ENCODE results near the gene CREB3L4. TPM values are rescaled to one million over a fixed set of nuclear protein-coding genes. Genes with fewer than 3 reads are reported as not detected.

Gene CREB3L4
- total RNA-seq, 2 experiments from 2014 or later = 6.9 to 7.9 TPM

GRCh38 chr1:153941826-153942725 is 25.6 kb upstream of the CREB3L4 start:
- peaks cover 54% of the 10 kb centered on the region for H3K36me3 Mint-ChIP-seq (ENCODE audit: low read depth)
- no peak overlapping the region for H3K4me3 Mint-ChIP-seq
- H3K4me1 Mint-ChIP-seq = peaks cover 30% of the 10 kb centered on the region
- no peaks in the 10 kb centered on the region for H3K27me3 Mint-ChIP-seq
- no peak for DNase-seq
- H3K9me3 Mint-ChIP-seq = no peaks in the 10 kb centered on the region
- ChIA-PET CTCF (interaction anchor here (0.6 to 1.2 kb wide), 3 partner anchors 11 to 133 kb away, joined by 3 to 7 read pairs (median 5); no protein-coding TSS in a partner anchor), POLR2A (no interaction called here)
- H3K27ac Mint-ChIP-seq = no peak overlapping the region

DNA sequence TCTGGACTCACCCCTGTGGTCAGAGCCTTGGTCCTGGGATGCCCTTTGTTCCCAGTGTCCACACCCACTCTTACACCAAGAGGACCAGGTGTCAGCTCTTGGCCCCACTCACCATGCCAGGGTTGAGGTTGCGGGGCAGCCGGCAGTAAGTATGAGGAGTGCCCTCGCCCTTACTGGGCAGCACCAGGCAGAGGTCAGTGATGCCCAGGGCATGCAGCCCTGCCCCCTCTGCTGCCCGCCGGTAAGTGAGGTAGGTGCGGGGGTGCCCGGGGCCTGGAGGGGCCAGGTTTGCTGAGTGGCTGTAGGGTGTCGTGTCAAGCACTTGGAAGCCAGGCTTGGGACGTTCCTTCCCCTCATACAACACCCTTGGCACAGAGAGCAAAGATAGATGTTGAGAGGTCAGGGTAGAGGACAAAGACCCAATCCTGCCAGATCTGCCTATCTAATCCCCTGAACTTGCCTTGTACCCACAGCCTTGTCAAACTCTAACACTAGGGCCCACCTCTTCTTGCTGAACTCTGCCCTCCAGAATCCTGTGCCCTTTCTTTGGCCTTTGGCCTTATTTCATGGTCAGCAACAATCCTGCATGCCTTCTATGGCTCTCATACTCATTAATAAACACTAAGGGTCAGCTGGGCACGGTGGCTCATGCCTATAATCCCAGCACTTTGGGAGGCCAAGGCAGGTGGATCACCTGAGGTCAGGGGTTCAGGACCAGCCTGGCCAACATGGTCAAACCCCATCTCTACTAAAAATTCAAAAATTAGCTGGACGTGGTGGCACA is 24.7 kb upstream of the CREB3L4 start:
- H3K27ac Mint-ChIP-seq = no peak overlapping the region
- ChIA-PET POLR2A (interaction anchor here (0.6 kb wide), 1 partner anchor 22 kb away, joined by 4 read pairs; no protein-coding TSS in a partner anchor), CTCF (interaction anchor here (0.6 to 2.2 kb wide), 3 partner anchors 12 to 20 kb away, joined by 3 to 10 read pairs (median 5); partner anchors contain the start of gene GATAD2B)
- no peaks in the 10 kb centered on the region for H3K27me3 Mint-ChIP-seq
- DNase-seq = no peak
- peaks cover 49% of the 10 kb centered on the region for H3K36me3 Mint-ChIP-seq (ENCODE audit: low read depth)
- H3K4me3 Mint-ChIP-seq = no peak overlapping the region
- peaks cover 31% of the 10 kb centered on the region for H3K4me1 Mint-ChIP-seq
- H3K9me3 Mint-ChIP-seq = no peaks in the 10 kb centered on the region

- DNase-seq = peak; percentile 24
- peaks cover 33% of the 10 kb centered on the region for H3K4me1 Mint-ChIP-seq
- peak overlapping the region; percentile 95 for H3K4me3 Mint-ChIP-seq
- no peaks in the 10 kb centered on the region for H3K27me3 Mint-ChIP-seq
- ChIA-PET POLR2A (interaction anchor here (0.6 to 1.6 kb wide), 3 partner anchors 13 to 46 kb away, joined by 3 to 4 read pairs (median 3); partner anchors contain the start of gene RPS27), CTCF (interaction anchor here (0.6 to 3.9 kb wide), 11 partner anchors 10 to 218 kb away, joined by 3 to 38 read pairs (median 9); partner anchors contain the start of genes CREB3L4, CRTC2, GATAD2B and JTB)
- peak overlapping the region; percentile 97 for H3K27ac Mint-ChIP-seq
- peaks cover 53% of the 10 kb centered on the region for H3K36me3 Mint-ChIP-seq (ENCODE audit: low read depth)
- no peaks in the 10 kb centered on the region for H3K9me3 Mint-ChIP-seq
Observed at GRCh38 chr1:153944005-153944826, 23.5 kb upstream of the CREB3L4 start.

- ChIA-PET POLR2A (interaction anchor here (0.7 to 1.6 kb wide), 3 partner anchors 22 to 46 kb away, joined by 3 to 4 read pairs (median 3); partner anchors contain the start of genes GATAD2B and RPS27), CTCF (interaction anchor here (0.6 to 3.9 kb wide), 11 partner anchors 10 to 217 kb away, joined by 3 to 38 read pairs (median 9); partner anchors contain the start of genes CREB3L4, CRTC2, GATAD2B and JTB)
- Mint-ChIP-seq H3K27me3 (no peaks in the 10 kb centered on the region), H3K27ac (peak overlapping the region; percentile 97), H3K9me3 (no peaks in the 10 kb centered on the region), H3K4me3 (peak overlapping the region; percentile 95), H3K36me3 (ENCODE audit: low read depth) (peaks cover 48% of the 10 kb centered on the region), H3K4me1 (peaks cover 33% of the 10 kb centered on the region)
- no peak for DNase-seq
Observed at GRCh38 chr1:153944827-153945117, 22.9 kb upstream of the CREB3L4 start.

DNA sequence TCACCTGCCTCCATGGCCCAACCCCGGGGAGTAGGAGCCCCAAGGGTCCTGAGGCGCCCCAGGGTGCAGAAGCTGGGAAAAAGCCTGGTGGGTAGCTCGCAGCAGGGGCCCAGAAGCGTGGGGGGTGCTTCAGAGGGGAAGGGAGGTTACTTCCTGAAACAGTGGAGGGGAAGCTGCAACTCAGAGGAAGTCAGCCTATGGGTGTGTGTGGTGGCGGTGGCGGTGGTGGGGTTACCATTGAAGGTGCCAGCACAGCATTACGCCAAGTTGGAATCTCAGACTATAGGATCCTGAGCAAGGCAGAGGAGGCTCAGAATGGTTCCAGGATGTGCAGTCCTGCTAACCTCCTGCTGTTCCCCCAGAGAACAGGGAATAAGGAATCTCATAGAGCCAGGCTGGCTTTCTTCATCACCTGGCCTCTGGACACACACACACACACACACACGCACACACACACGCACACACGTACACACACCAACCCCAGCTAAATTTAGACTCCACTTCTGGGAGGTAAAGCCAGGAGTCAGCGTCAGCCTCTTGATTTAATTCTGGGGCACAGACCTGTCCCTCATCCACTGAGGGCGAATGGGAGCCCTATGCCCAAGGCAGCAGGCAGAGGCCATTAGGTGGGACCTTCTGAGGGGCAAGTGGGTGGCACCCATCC is 22.4 kb upstream of the CREB3L4 start:
- Mint-ChIP-seq H3K4me1 (peaks cover 33% of the 10 kb centered on the region), H3K27ac (peak overlapping the region; percentile 97), H3K27me3 (no peaks in the 10 kb centered on the region), H3K4me3 (peak overlapping the region; percentile 95), H3K9me3 (no peaks in the 10 kb centered on the region), H3K36me3 (ENCODE audit: low read depth) (peaks cover 48% of the 10 kb centered on the region)
- POLR2A ChIA-PET = interaction anchor here (0.7 to 1.6 kb wide), 5 partner anchors 17 to 45 kb away, joined by 3 to 6 read pairs (median 4); partner anchors contain the start of genes GATAD2B, RPS27 and SLC39A1
- CTCF ChIA-PET = interaction anchor here (0.6 to 3.9 kb wide), 17 partner anchors 8 to 217 kb away, joined by 3 to 38 read pairs (median 9); partner anchors contain the start of genes CREB3L4, CRTC2, GATAD2B and JTB
- peak; percentile 89 for DNase-seq

DNA sequence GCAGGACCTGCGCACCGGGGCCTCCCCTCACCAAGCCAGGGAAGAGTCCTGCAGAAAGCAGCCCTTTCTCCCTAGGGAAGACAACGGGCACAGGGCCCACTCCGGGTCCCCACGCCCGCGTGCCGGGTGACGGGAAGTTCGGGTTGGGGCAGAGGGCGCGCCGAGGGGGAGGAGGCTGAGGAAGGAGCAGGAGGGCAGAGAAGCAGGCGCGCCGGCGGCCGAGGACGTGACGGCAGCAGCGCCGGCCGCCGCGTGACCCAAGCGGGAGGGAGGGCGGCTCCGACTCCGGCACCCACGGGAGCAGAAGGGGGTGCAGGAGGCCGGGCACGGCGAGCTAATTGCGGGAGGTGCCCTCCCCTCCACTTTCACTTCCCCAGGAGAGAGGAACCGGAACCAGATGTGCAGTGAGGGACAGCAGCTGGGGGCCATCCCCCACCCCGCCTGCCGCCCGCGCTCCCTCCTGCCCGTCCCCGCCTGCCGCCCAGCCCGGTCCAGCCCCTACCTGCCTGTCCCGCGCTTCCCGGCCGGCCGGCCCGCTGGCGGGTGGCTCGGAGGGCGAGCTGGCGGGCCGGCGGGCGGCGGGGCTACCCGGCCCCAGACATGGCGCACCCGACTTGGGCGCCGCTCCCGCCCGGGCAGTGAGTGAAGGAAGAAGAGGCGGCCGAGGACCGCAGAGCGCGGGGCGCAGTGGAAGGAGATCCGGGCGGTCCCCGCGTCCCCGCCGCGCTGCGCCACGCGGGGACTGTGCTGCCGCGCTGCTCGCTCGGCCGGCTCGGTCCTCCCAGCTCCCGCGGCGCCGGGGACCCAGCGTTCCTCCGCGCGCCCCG is 21.7 kb upstream of the CREB3L4 start:
- Mint-ChIP-seq H3K4me3 (peak overlapping the region; percentile 95), H3K9me3 (no peaks in the 10 kb centered on the region), H3K27me3 (no peaks in the 10 kb centered on the region), H3K4me1 (peaks cover 29% of the 10 kb centered on the region), H3K36me3 (ENCODE audit: low read depth) (peaks cover 50% of the 10 kb centered on the region), H3K27ac (peak overlapping the region; percentile 97)
- CTCF ChIA-PET = interaction anchor here (0.9 to 3.9 kb wide), 18 partner anchors 9 to 167 kb away, joined by 3 to 38 read pairs (median 6); partner anchors contain the start of genes CREB3L4, CRTC2, GATAD2B and JTB
- POLR2A ChIA-PET = interaction anchor here (0.7 to 1.4 kb wide), 3 partner anchors 17 to 44 kb away, joined by 3 to 6 read pairs (median 4); partner anchors contain the start of genes RPS27 and SLC39A1
- DNase-seq = peak; percentile 73

GRCh38 chr1:153946622-153947241 is 21.0 kb upstream of the CREB3L4 start, which contains the start of gene DENND4B:
TSS of gene DENND4B (minus strand) at chr1:153946718. CDS start at chr1:153944374, 2,344 bp downstream.
- DNase-seq = peak; percentile 70
- H3K36me3 Mint-ChIP-seq (ENCODE audit: low read depth) = peaks cover 52% of the 10 kb centered on the region
- H3K27ac Mint-ChIP-seq = peak within 1 kb of the TSS; percentile 97
- ChIA-PET POLR2A (interaction anchor here (0.7 to 1.4 kb wide), 3 partner anchors 16 to 44 kb away, joined by 3 to 6 read pairs (median 4); partner anchors contain the start of genes RPS27 and SLC39A1), CTCF (interaction anchor here (0.6 to 3.9 kb wide), 19 partner anchors 9 to 490 kb away, joined by 3 to 38 read pairs (median 5); partner anchors contain the start of genes CREB3L4, CRTC2, GATAD2B and JTB)
- H3K9me3 Mint-ChIP-seq = no peaks in the 10 kb centered on the region
- peaks cover 29% of the 10 kb centered on the region for H3K4me1 Mint-ChIP-seq
- H3K4me3 Mint-ChIP-seq = peak within 1 kb of the TSS; percentile 95
- no peaks in the 10 kb centered on the region for H3K27me3 Mint-ChIP-seq

- POLR2A ChIA-PET = no interaction called here
- no peak overlapping the region for H3K27ac Mint-ChIP-seq
Observed at GRCh38 chr1:153951183-153951582, 16.5 kb upstream of the CREB3L4 start.

GRCh38 chr1:153951801-153952200 is 15.9 kb upstream of the CREB3L4 start:
- ChIA-PET POLR2A (no interaction called here), CTCF (no interaction called here)
- Mint-ChIP-seq H3K4me3 (no peak overlapping the region), H3K4me1 (peaks cover 34% of the 10 kb centered on the region), H3K27me3 (no peaks in the 10 kb centered on the region), H3K9me3 (no peaks in the 10 kb centered on the region), H3K36me3 (ENCODE audit: low read depth) (peaks cover 54% of the 10 kb centered on the region), H3K27ac (no peak overlapping the region)
- DNase-seq = no peak

More at GRCh38 chr1:153951183-153951582, 16.5 kb upstream of the CREB3L4 start:
- Mint-ChIP-seq H3K9me3 (no peaks in the 10 kb centered on the region), H3K4me3 (no peak overlapping the region), H3K27me3 (no peaks in the 10 kb centered on the region), H3K4me1 (peaks cover 29% of the 10 kb centered on the region), H3K36me3 (ENCODE audit: low read depth) (peaks cover 50% of the 10 kb centered on the region)
- CTCF ChIA-PET = no interaction called here
- no peak for DNase-seq

GRCh38 chr1:153953859-153954365 is 13.8 kb upstream of the CREB3L4 start:
- POLR2A ChIA-PET = interaction anchor here (0.7 kb wide), 1 partner anchor 14 kb away, joined by 6 read pairs; the partner anchor contains the start of gene CREB3L4
- DNase-seq = no peak
- Mint-ChIP-seq H3K4me3 (peak overlapping the region; percentile 21), H3K27me3 (no peaks in the 10 kb centered on the region), H3K27ac (peak overlapping the region; percentile 54), H3K4me1 (peaks cover 35% of the 10 kb centered on the region), H3K36me3 (ENCODE audit: low read depth) (peaks cover 47% of the 10 kb centered on the region), H3K9me3 (no peaks in the 10 kb centered on the region)
- CTCF ChIA-PET = interaction anchor here (0.5 to 5.2 kb wide), 6 partner anchors 9 to 127 kb away, joined by 3 to 38 read pairs (median 4); partner anchors contain the start of genes DENND4B, RAB13 and SLC39A1

Measured in activated CD4-positive, alpha-beta T cell treated with anti-CD3 and anti-CD28 coated beads, Interleukin-2, amount 10 ng/mL, durations not matched to agents 7 days and 5 days (primary cell).